Peyer's patch (tissue), 4 donors: ENCODE results near the gene ACTMAP.

Source experiments
- POLR2A ChIP-seq, 2 donors: fragments of 450-650 bp; IDR thresholded peaks; one replicate each; pipeline ENCODE4 v1.5.1; 2017; ENCODE audit warnings: antibody characterized with exemption in 2 of 2, mild to moderate bottlenecking in 2 of 2, moderate library complexity in 2 of 2
- TF ChIP-seq, protein P1 (sequence below), 6 experiments: fragments of 450-650 bp in 4 of 6; fragments of 200-600 bp in 2 of 6; sonication (generic) in 1 of 6; IDR thresholded peaks; one replicate each; pipeline ENCODE4 v1.5.1; 2017 to 2019; ENCODE audit warnings: antibody characterized with exemption in 6 of 6, mild to moderate bottlenecking in 3 of 6, moderate library complexity in 1 of 6

GRCh38 chr19:40717880-40718773, 32.1 kb downstream of the ACTMAP start:
- TF ChIP-seq, protein P1, sequence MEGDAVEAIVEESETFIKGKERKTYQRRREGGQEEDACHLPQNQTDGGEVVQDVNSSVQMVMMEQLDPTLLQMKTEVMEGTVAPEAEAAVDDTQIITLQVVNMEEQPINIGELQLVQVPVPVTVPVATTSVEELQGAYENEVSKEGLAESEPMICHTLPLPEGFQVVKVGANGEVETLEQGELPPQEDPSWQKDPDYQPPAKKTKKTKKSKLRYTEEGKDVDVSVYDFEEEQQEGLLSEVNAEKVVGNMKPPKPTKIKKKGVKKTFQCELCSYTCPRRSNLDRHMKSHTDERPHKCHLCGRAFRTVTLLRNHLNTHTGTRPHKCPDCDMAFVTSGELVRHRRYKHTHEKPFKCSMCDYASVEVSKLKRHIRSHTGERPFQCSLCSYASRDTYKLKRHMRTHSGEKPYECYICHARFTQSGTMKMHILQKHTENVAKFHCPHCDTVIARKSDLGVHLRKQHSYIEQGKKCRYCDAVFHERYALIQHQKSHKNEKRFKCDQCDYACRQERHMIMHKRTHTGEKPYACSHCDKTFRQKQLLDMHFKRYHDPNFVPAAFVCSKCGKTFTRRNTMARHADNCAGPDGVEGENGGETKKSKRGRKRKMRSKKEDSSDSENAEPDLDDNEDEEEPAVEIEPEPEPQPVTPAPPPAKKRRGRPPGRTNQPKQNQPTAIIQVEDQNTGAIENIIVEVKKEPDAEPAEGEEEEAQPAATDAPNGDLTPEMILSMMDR (IDR thresholded peaks at IDR 0.05): no peak
- TF ChIP-seq POLR2A (IDR thresholded peaks at IDR 0.05): no peak
